Neuronal stem cell (in vitro differentiated cells): ENCODE data around the gene KDM3A.

Experiments used
- DNase-seq: peaks from one replicate; pipeline ENCODE4 v3.0.0-alpha.2; 2013; ENCODE audit warnings: low spot score
- H2AFZ ChIP-seq: one replicate; pipeline ENCODE4 v1.6.1; 2013; ENCODE audit warnings: mild to moderate bottlenecking, low read length, inconsistent platforms
- H2AK5ac ChIP-seq: 2 replicates; pipeline ENCODE4 v1.6.1; 2013; ENCODE audit warnings: low read depth, mild to moderate bottlenecking, inconsistent platforms, low read length, moderate library complexity, mixed read lengths
- H2BK120ac ChIP-seq: 2 replicates; pipeline ENCODE4 v1.6.1; 2013; ENCODE audit warnings: low read depth, mild to moderate bottlenecking, inconsistent platforms, low read length, moderate library complexity, mixed read lengths
- H2BK12ac ChIP-seq: one replicate; pipeline ENCODE4 v1.6.1; 2013; ENCODE audit warnings: low read length, inconsistent platforms
- H2BK15ac ChIP-seq: 2 replicates; pipeline ENCODE4 v1.6.1; 2013; ENCODE audit warnings: mild to moderate bottlenecking, low read length, inconsistent platforms, mixed read lengths
- H2BK5ac ChIP-seq: one replicate; pipeline ENCODE4 v1.6.1; 2013; ENCODE audit warnings: inconsistent platforms, mild to moderate bottlenecking, low read length, moderate library complexity
- H3K14ac ChIP-seq: one replicate; pipeline ENCODE4 v1.6.1; 2013; ENCODE audit warnings: low read length, inconsistent platforms
- H3K18ac ChIP-seq: 2 replicates; pipeline ENCODE4 v1.6.1; 2013; ENCODE audit warnings: low read length, inconsistent platforms
- H3K23ac ChIP-seq: 2 replicates; pipeline ENCODE4 v1.6.1; 2013; ENCODE audit warnings: low read depth, mild to moderate bottlenecking, mixed read lengths, low read length, inconsistent platforms; ENCODE audit not compliant: poor library complexity
- H3K27ac ChIP-seq: replicated peaks from 3 replicates; pipeline ENCODE4 v1.5.1; 2013; ENCODE audit warnings: low read length, inconsistent platforms
- H3K27me3 ChIP-seq, 3 experiments: 2 replicates each; pipeline ENCODE4 v1.6.1; 2013; ENCODE audit warnings: low read length in 3 of 3, mild to moderate bottlenecking in 2 of 3, inconsistent platforms in 1 of 3, low read depth in 1 of 3, mixed read lengths in 1 of 3, moderate library complexity in 1 of 3; ENCODE audit not compliant: control insufficient read depth in 3 of 3, insufficient read depth in 3 of 3
- H3K36me3 ChIP-seq, 2 donors: replicated peaks in 1 of 2; 2 replicates each; pipeline ENCODE4 v1.6.1; 2013; ENCODE audit warnings: low read length in 2 of 2; ENCODE audit not compliant: control insufficient read depth in 2 of 2, insufficient read depth in 2 of 2
- H3K4ac ChIP-seq: 2 replicates; pipeline ENCODE4 v1.6.1; 2013; ENCODE audit warnings: inconsistent platforms, mild to moderate bottlenecking, low read length, moderate library complexity
- H3K4me1 ChIP-seq, 2 donors: 1 replicate in 1 of 2; 2 replicates in 1 of 2; pipeline ENCODE4 v1.6.1; 2013; ENCODE audit warnings: low read length in 2 of 2, low read depth in 1 of 2; ENCODE audit not compliant: control insufficient read depth in 2 of 2, insufficient read depth in 1 of 2
- H3K4me2 ChIP-seq: one replicate; pipeline ENCODE4 v1.6.1; 2013; ENCODE audit warnings: mild to moderate bottlenecking, low read length, inconsistent platforms; ENCODE audit not compliant: insufficient read depth, poor library complexity, severe bottlenecking
- H3K4me3 ChIP-seq, 2 donors: 2 replicates each; pipeline ENCODE4 v1.5.1; 2013; ENCODE audit warnings: low read length in 2 of 2, mild to moderate bottlenecking in 2 of 2, inconsistent platforms in 1 of 2, moderate library complexity in 1 of 2
- H3K79me1 ChIP-seq: one replicate; pipeline ENCODE4 v1.6.1; 2013; ENCODE audit warnings: low read depth, mild to moderate bottlenecking, inconsistent platforms, low read length, moderate library complexity
- H3K9ac ChIP-seq: one replicate; pipeline ENCODE4 v1.6.1; 2013; ENCODE audit warnings: mild to moderate bottlenecking, low read depth, low read length, inconsistent platforms; ENCODE audit not compliant: poor library complexity
- H3K9me3 ChIP-seq, 2 donors: replicated peaks in 1 of 2; 2 replicates each; pipeline versions ENCODE3 to v1.6.1; 2013; ENCODE audit warnings: low read length in 2 of 2, mild to moderate bottlenecking in 2 of 2, inconsistent platforms in 1 of 2, low read depth in 1 of 2, mixed read lengths in 1 of 2, moderate library complexity in 1 of 2; ENCODE audit not compliant: control insufficient read depth in 2 of 2, insufficient read depth in 1 of 2
- H4K8ac ChIP-seq: one replicate; pipeline ENCODE4 v1.6.1; 2013; ENCODE audit warnings: low read depth, mild to moderate bottlenecking, inconsistent platforms, low read length, moderate library complexity
- H4K91ac ChIP-seq: one replicate; pipeline ENCODE4 v1.6.1; 2013; ENCODE audit warnings: low read length, low read depth, mild to moderate bottlenecking, inconsistent platforms; ENCODE audit not compliant: poor library complexity
- WGBS, 2 donors: extraction: QIAGEN DNeasy Blood & Tissue Kit; methylation state at CpG; one replicate each; pipeline ENCODE4 v1.1.7; 2013; ENCODE audit warnings: missing lambda C conversion rate in 2 of 2, mixed read lengths in 1 of 2; ENCODE audit not compliant: insufficient read length in 2 of 2, insufficient replicate concordance in 1 of 2; ENCODE audit errors: extremely low coverage in 2 of 2; 5-methylcytosine and 5-hydroxymethylcytosine counted together

KDM3A gene

GRCh38 chr2:86512892-86513291, 71.7 kb downstream of the KDM3A start:
- Histone ChIP-seq H2BK5ac (no peak overlapping the region), H3K4me2 (no peak overlapping the region), H3K18ac (no peak overlapping the region), H3K36me3 (peaks cover 0 to 28% of the 10 kb centered on the region in 2 donors), H3K9me3 (no peaks in the 10 kb centered on the region), H2AK5ac (no peak overlapping the region), H2AFZ (no peak overlapping the region), H4K8ac (no peak overlapping the region), H3K9ac (no peak overlapping the region), H2BK12ac (no peak overlapping the region), H2BK15ac (no peak overlapping the region), H3K27me3 (no peaks in the 10 kb centered on the region), H3K4me3 (no peak overlapping the region), H2BK120ac (no peak overlapping the region), H3K27ac (no peak overlapping the region), H3K4me1 (no peaks in the 10 kb centered on the region), H3K4ac (no peak overlapping the region), H4K91ac (no peak overlapping the region), H3K79me1 (no peaks in the 10 kb centered on the region), H3K23ac (no peak overlapping the region), H3K14ac (no peak overlapping the region)
- no peak for DNase-seq
- no CpG with 5 or more reads among the region's 2 CpGs for WGBS, 2 donors

DNA sequence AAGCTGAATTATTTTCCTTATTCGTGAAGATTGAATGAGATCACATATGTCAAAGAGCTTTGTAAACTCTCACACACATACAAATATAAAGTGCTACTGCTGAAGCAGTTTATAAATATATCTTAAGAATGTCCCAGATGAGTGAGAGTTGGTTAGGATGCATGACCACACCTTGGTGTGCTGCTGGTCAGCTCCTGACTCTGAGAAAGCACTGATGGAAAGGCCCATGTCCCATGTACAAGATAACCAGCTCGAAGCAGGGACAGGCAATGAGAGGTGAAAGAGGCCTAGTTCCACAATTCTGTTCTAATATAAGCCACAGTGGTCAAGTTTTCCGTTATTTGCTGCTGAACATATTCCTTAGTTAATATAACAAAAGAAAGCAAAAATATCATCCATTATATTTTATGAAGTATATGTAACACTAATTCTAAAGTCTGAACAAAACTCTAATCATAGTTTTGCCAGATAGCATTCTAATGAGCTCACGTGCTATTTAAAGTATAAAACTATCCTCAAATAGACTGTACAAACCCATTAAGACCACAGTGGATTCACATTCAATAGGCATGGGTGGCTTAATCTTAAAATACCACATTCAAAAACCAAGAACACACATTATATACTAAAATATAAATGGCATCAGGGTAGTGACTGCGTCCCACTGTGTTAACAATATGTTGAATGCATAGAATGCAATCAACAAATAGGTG, 72.9 kb downstream of the KDM3A start:
- Histone ChIP-seq H4K91ac (no peak overlapping the region), H3K23ac (no peak overlapping the region), H3K27me3 (no peaks in the 10 kb centered on the region), H3K4ac (no peak overlapping the region), H4K8ac (no peak overlapping the region), H3K27ac (no peak overlapping the region), H2BK12ac (no peak overlapping the region), H2AK5ac (no peak overlapping the region), H3K36me3 (peaks cover 0 to 16% of the 10 kb centered on the region in 2 donors), H2BK15ac (no peak overlapping the region), H2BK5ac (no peak overlapping the region), H3K14ac (no peak overlapping the region), H2BK120ac (no peak overlapping the region), H2AFZ (no peak overlapping the region), H3K79me1 (no peaks in the 10 kb centered on the region), H3K9ac (no peak overlapping the region), H3K4me3 (no peak overlapping the region), H3K4me2 (no peak overlapping the region), H3K4me1 (no peaks in the 10 kb centered on the region), H3K9me3 (no peaks in the 10 kb centered on the region), H3K18ac (no peak overlapping the region)
- no CpG with 5 or more reads among the region's 5 CpGs for WGBS, 2 donors
- DNase-seq = no peak

DNA sequence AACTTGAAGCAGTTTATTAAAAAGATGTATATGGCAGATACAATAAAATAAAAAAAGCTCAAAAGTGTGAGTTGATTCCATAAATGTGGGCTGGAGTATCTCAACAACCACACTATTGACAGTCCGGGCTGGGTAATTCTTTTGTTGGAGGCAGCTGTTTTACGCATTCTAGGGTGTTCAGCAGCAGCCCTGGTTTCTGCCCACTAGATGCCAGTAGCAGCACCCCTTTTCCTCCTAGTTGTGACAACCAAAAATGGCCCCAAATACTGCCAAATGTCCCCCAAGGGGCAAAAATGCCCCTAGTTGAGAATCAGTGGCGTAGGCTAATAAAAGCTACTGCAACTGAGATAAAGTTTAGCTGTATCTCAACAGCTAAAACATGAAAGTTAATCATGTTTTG, 77.3 kb downstream of the KDM3A start:
- no peak overlapping the region for H3K18ac ChIP-seq
- no peak overlapping the region for H3K9ac ChIP-seq
- no peak overlapping the region for H2BK5ac ChIP-seq
- no peak overlapping the region for H2BK120ac ChIP-seq
- no peak overlapping the region for H3K4ac ChIP-seq
- H3K9me3 ChIP-seq = no peaks in the 10 kb centered on the region
- H4K8ac ChIP-seq = no peak overlapping the region
- no peaks in the 10 kb centered on the region for H3K79me1 ChIP-seq
- H3K27me3 ChIP-seq = no peaks in the 10 kb centered on the region
- no peak overlapping the region for H4K91ac ChIP-seq
- no peak for DNase-seq
- no peak overlapping the region for H3K14ac ChIP-seq
- no peak overlapping the region for H2BK15ac ChIP-seq
- no CpG with 5 or more reads among the region's 3 CpGs for WGBS, 2 donors
- no peak overlapping the region for H3K27ac ChIP-seq
- H2AK5ac ChIP-seq = no peak overlapping the region
- no peak overlapping the region for H3K4me2 ChIP-seq
- no peak overlapping the region for H3K23ac ChIP-seq
- H3K4me1 ChIP-seq = no peaks in the 10 kb centered on the region
- H2BK12ac ChIP-seq = no peak overlapping the region
- peaks cover 0 to 4% of the 10 kb centered on the region in 2 donors for H3K36me3 ChIP-seq
- no peak overlapping the region for H2AFZ ChIP-seq
- H3K4me3 ChIP-seq = no peak overlapping the region

- no peaks in the 10 kb centered on the region for H3K27me3 ChIP-seq
- H3K27ac ChIP-seq = no peak overlapping the region
- no peak for DNase-seq
- H3K9me3 ChIP-seq = no peaks in the 10 kb centered on the region
- H3K9ac ChIP-seq = no peak overlapping the region
- H2AK5ac ChIP-seq = no peak overlapping the region
- H2BK15ac ChIP-seq = no peak overlapping the region
- no peak overlapping the region for H3K18ac ChIP-seq
- H2BK5ac ChIP-seq = no peak overlapping the region
- H3K14ac ChIP-seq = no peak overlapping the region
- H3K4me3 ChIP-seq = no peak overlapping the region
- no peaks in the 10 kb centered on the region for H3K79me1 ChIP-seq
- H3K4me2 ChIP-seq = no peak overlapping the region
- H2AFZ ChIP-seq = no peak overlapping the region
- H4K8ac ChIP-seq = no peak overlapping the region
- no peak overlapping the region for H3K23ac ChIP-seq
- no CpG with 5 or more reads among the region's 1 CpG for WGBS, 2 donors
- H2BK12ac ChIP-seq = no peak overlapping the region
- no peaks in the 10 kb centered on the region for H3K4me1 ChIP-seq
- H4K91ac ChIP-seq = no peak overlapping the region
- H3K4ac ChIP-seq = no peak overlapping the region
- H2BK120ac ChIP-seq = no peak overlapping the region
- H3K36me3 ChIP-seq = peaks cover 0 to 5% of the 10 kb centered on the region in 2 donors
Measured at GRCh38 chr2:86519349-86519748, 78.2 kb downstream of the KDM3A start.
